NCI-H2171 treated with DMSO at 0.1 percent for 48 hours (cell line): ENCODE measurements around the gene SRP9.
"Not testable (repeated sequence)": the region's sequence is repeated elsewhere in the genome, so short reads cannot be mapped to it uniquely, and the experiment has no call there.

ENCODE experiments used
- DNase-seq: peaks from one replicate; lab custom pipeline; 2025; lab: John Stamatoyannopoulos, UW

The SRP9 gene

GRCh38 chr1:225815526-225816178 lies 38.0 kb downstream of the SRP9 start:
- peak; percentile 83 for DNase-seq

DNA sequence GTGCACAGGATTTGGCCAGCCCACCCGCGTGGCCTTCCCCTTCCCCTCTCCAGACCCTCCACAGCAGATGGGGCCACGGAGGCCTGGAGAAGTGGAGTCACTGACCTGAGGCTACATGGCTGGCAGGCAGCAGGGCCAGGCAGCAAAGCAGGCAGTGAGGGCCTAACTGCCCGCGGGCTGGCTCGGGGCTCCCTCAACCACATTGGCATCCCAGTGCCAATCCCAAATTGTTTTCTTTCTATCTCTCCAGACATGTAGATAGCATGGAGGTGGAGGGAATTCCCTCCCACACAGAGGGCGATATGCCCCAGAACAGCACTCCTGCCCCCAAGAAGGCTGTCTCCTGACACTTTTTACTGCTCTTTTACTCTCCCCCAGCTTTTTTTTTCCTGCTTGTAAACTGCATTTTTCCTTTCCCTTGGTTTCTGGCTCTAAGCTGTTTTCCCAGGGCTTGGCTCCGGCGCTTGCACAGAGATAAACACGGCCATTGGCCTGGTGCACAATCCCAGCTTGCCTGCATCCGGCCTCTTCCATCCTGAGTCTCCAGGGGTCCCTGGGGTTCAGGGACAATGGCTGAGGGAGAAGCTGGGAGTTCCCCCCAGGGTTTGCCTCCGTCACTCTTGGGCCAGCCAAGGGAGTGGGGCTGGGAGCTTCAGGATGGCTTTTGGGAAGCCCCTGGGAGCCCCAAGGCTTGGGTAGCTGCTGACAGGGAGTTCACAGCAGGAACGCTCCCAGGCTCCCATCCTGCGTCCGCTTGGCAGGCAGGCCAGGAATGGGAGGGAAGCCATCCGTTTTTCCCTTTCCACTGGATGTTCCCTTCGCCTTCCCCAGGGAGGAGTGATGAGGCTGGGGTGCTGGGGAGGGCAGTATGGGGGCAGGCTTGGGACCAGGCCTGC lies 39.3 kb downstream of the SRP9 start:
- DNase-seq, result no peak

DNA sequence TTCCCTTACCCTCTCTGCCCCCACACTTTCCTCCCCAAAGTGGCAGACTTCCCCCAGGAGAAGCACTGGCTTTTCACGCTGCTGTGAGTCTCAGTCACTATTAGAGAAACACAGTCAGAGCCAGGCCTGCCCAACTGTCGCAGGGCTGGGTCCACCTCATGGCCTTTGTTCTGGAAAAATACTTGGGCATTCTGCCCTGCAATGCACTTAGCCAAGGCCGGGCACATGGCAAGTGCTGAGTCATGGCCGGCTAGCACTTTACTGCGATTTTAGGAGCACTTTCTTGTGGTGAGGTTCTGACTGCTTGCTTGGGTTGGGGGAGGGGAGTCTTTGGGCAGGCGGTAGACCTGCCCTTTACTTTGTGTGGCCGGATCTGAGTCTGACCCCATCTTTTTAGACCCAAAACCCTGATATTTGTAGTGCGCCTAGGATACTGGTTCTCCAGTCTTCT lies 40.0 kb downstream of the SRP9 start:
- DNase-seq, result no peak

- DNase-seq, result no peak
These were observed 40.6 kb downstream of the SRP9 start for GRCh38 chr1:225818229-225818628.

GRCh38 chr1:225819346-225820192 lies 41.9 kb downstream of the SRP9 start:
- DNase-seq, result no peak

DNA sequence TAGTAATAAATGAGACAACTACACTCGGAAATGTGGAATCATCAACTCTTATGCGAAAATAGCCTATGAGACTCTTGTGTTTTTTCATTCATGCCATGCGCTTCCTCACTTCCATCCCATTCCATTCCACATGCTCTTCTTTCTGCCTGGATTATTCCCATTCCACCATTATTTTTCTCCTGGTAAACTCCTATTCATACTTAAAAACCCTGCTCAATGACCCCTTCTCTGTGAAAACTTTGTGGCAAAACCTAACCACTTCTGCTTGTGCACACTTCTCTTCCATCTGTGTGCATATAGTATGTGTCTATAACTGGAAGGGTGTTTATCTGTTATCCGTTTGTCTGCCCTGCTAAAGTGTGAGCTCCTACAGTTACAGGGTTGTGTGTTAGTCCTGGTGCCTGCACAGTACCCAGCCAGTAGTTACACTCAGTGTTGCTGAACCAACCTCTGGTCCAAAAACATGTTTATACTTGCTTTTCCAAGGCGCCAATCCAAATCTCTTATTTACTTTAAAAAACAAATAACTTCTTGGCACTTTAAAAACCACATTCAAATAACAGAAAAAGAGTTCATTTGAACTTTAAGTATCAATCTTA lies 43.0 kb downstream of the SRP9 start:
- no peak for DNase-seq

GRCh38 chr1:225822655-225823403 lies 45.2 kb downstream of the SRP9 start:
- peak; percentile 28 for DNase-seq

GRCh38 chr1:225823811-225824261 lies 46.2 kb downstream of the SRP9 start:
- no peak for DNase-seq

GRCh38 chr1:225824533-225824941 lies 46.9 kb downstream of the SRP9 start:
- peak; percentile 95 for DNase-seq

- DNase-seq, result peak; percentile 59
These were observed 47.5 kb downstream of the SRP9 start for GRCh38 chr1:225825078-225825477.

GRCh38 chr1:225825607-225826007 lies 48.0 kb downstream of the SRP9 start:
- peak; percentile 49 for DNase-seq

- DNase-seq, result no peak
These were observed 49.5 kb downstream of the SRP9 start for GRCh38 chr1:225827076-225827475.

- DNase-seq, result no peak
These were observed 51.2 kb downstream of the SRP9 start for GRCh38 chr1:225828706-225829345.

DNA sequence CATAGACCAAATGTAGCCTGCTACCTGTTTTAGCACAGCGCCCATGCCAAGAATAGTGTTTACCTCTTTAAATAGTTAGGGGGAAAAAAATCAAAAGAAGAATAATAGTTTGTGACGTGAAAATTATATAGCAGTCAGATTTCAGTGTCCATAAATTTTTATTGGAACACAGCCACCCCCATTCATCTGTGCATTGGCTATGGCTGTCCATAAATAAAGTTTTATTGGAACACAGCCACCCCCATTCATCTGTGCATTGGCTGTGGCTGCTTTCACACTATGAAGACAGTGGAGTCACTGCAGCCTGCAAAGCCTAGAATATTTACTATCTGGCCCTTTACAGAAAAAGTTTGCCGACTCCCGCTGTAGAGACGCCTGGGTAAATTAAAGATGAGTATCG lies 53.2 kb downstream of the SRP9 start:
- DNase-seq, result no peak

DNA sequence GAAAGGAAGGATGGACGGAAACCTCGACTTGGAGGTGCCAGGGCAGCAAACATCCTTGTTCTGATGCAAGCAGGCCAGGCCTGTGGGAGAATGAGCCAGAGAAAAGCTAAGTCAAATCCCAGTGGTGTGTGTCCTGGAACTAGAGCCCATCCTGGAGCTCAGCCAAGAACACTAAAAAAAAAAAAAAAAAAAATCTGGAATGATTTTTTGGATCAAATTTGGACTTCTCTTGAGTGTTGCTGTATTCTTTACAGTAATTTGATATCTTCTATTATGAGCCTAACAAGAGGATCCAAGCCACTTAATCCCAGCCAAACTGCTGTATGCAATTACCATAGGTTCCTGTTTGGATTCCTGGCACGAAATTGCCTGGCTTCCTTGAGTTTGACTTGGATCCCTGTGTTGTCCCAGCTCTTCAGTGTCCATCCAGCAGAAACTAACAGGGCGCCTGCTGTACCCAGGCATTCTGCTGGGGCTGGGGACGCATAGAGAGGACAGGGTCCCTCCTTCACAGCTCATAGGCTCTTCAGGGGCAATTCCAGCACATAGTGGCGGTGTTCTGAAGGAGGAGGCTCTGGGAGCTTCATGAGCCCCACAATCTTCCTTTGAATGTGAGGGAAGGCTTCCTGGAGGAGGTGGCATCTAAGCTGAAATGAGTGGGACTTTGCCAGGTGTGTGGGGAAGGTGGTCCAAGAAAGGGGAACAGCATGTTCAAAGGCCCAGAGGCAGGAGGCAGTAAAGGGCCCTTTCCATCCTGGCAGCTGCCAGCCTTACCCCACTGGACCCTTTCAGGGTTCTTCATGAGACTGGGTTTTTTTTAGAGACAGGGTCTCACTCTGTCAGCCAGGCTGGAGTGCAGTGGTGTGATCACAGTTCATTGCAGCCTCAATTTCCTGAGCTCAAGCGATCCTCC lies 57.0 kb downstream of the SRP9 start:
- peak; percentile 94 for DNase-seq

- no peak for DNase-seq
These were observed 58.2 kb downstream of the SRP9 start for GRCh38 chr1:225835856-225836255.

DNA sequence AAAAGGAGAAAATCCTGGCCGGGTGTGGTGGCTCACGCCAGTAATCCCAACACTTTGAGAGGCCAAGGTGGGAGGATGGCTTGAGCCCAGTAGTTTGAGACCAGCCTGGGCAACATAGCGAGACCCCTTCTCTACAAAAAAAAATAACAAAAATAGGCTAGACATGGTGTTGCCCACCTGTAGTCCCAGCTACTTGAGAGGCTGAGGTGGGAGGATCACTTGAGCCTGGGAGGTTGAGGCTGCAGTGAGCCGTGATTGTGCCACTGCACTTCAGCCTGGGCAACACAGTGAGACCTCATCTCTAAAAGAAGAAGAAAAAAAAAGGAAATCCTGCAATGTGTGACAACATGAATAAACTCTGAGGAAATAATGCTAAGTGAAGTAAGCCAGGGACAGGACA lies 58.7 kb downstream of the SRP9 start:
- not testable (repeated sequence) for DNase-seq

- no peak for DNase-seq
These were observed 61.2 kb downstream of the SRP9 start for GRCh38 chr1:225838793-225839192.
